ENCODE data around the gene PLIN5. TPM values are rescaled to one million over a fixed set of nuclear protein-coding genes. Genes with fewer than 3 reads are reported as not detected.

The PLIN5 gene
- total and polyA plus RNA-seq, 2 of the 8 experiments (the other 6 are each of a cell fraction or from before 2014, with no cell fraction given), result 2.0 to 2.5 TPM

- Histone ChIP-seq H3K79me2 (ENCODE audit: control insufficient read depth in 1 of 2, insufficient read depth in 2 of 2, low read length in 2 of 2) (peaks cover 0 to 16% of the 10 kb centered on the region in 2 experiments; a peak in 1 of 4 replicates), H3K27me3 (replicated peaks in 1 of 4; ENCODE audit: control insufficient read depth in 3 of 4, extremely low read depth in 1 of 4, insufficient read depth in 3 of 4, low read length in 3 of 4) (peaks cover 0 to 6% (median 5%) of the 10 kb centered on the region in 4 experiments; a peak in 4 of 7 replicates), H4K20me1 (replicated peaks in 1 of 2; ENCODE audit: control insufficient read depth in 1 of 2, insufficient read depth in 2 of 2, low read length in 2 of 2) (peaks cover 7 to 22% of the 10 kb centered on the region in 2 experiments), H3K23ac (ENCODE audit: insufficient read length) (no peak overlapping the region), H3K14ac (ENCODE audit: insufficient read length) (no peak overlapping the region), H3K23me2 (ENCODE audit: low read depth, low read length) (peaks cover 5% of the 10 kb centered on the region; the same call in 1 of the 2 replicates), H3K9me3 (ENCODE audit: insufficient read depth in 2 of 2, low read depth in 1 of 2, low read length in 1 of 2) (no peaks in the 10 kb centered on the region), H3K79me1 (ENCODE audit: low read depth, low read length) (peaks cover 6% of the 10 kb centered on the region; the same call in 1 of the 2 replicates), H2AFZ (ENCODE audit: low read length) (no peak overlapping the region), H3K4me3 (ENCODE audit: extremely low read depth in 1 of 4, insufficient read depth in 2 of 4, low read depth in 3 of 4, low read length in 4 of 4) (no peak overlapping the region), H3K56ac (replicated peaks; ENCODE audit: insufficient read length, low read depth, low read length) (no peak overlapping the region), H3K9ac (replicated peaks in 1 of 4; ENCODE audit: extremely low read depth in 1 of 4, low read depth in 3 of 4, low read length in 3 of 4) (no peak overlapping the region; a peak in 1 of 7 replicates), H2BK12ac (ENCODE audit: low read depth, low read length) (no peak overlapping the region), H2BK5ac (ENCODE audit: low read depth, low read length) (no peak overlapping the region), H4K5ac (ENCODE audit: insufficient read length, low read depth, low read length) (no peak overlapping the region), H3K4me1 (replicated peaks in 1 of 4; ENCODE audit: control insufficient read depth in 3 of 4, insufficient read depth in 4 of 4, low read length in 3 of 4) (peaks cover 3 to 16% (median 12%) of the 10 kb centered on the region in 4 experiments), H3K27ac (ENCODE audit: low read depth, low read length) (no peak overlapping the region), H2BK120ac (replicated peaks; ENCODE audit: low read depth, low read length) (no peak overlapping the region), H2BK15ac (ENCODE audit: low read length) (0 out of 2 replicates have a peak overlapping the region, but pooled peaks have one; percentile 10), H3K36me3 (ENCODE audit: control insufficient read depth in 2 of 4, insufficient read depth in 4 of 4, low read length in 3 of 4) (no peaks in the 10 kb centered on the region; a peak in 1 of 8 replicates), H3K4ac (replicated peaks; ENCODE audit: insufficient read length, low read depth, low read length) (no peak overlapping the region), H3K4me2 (ENCODE audit: insufficient read depth in 1 of 2, low read depth in 2 of 2, low read length in 2 of 2) (no peak overlapping the region; a peak in 1 of 4 replicates), H4K91ac (replicated peaks; ENCODE audit: insufficient read length, low read length) (no peak overlapping the region), H4K8ac (ENCODE audit: extremely low read depth, insufficient read depth, low read length) (no peak overlapping the region), H2AK5ac (ENCODE audit: low read depth, low read length) (0 out of 2 replicates have a peak overlapping the region, but pooled peaks have one; percentile 9), H3K18ac (ENCODE audit: extremely low read depth, low read length) (no peak overlapping the region), H2BK20ac (ENCODE audit: low read length) (0 out of 2 replicates have a peak overlapping the region, but pooled peaks have one; percentile 32)
- DNase-seq (ENCODE audit: low read depth in 1 of 2, low spot score in 2 of 2) (no peak), FAIRE-seq (no peak)
- WGBS, 2 experiments (ENCODE audit: extremely low coverage in 1 of 2, insufficient coverage in 1 of 2, insufficient read length in 1 of 2, insufficient replicate concordance in 2 of 2, low coverage in 1 of 2, low lambda C conversion rate in 2 of 2, missing lambda C conversion rate in 1 of 2), result 90% methylated on average over 7 of the region's 8 CpGs; no CpG with 5 or more reads in 1 of the 2 experiments
- CTCF ChIA-PET (ENCODE audit: partially characterized antibody), result interaction anchor here (0.9 to 7.0 kb wide), 15 partner anchors 10 to 77 kb away, joined by 3 to 83 read pairs (median 6); no protein-coding TSS in a partner anchor
- TF ChIP-seq PHF8 (conservative IDR thresholded peaks at IDR 0.05; ENCODE audit: low read depth, low read length), result no peak
- no peak for TF ChIP-seq TCF12 (IDR thresholded peaks at IDR 0.05; ENCODE audit: low read depth, low read length)
- TF ChIP-seq ASH2L (IDR thresholded peaks at IDR 0.05; ENCODE audit: low read length), result no peak
- no peak for TF ChIP-seq TBP (IDR thresholded peaks at IDR 0.05; ENCODE audit: low read depth, low read length)
- no peak for TF ChIP-seq CBX8 (IDR thresholded peaks at IDR 0.05; ENCODE audit: borderline replicate concordance, low read depth, low read length)
- TF ChIP-seq BACH1 (IDR thresholded peaks at IDR 0.05; ENCODE audit: low read length), result no peak
- no peak for TF ChIP-seq EP300 (IDR thresholded peaks at IDR 0.05; ENCODE audit: borderline replicate concordance in 1 of 2, low read depth in 2 of 2, low read length in 2 of 2)
- TF ChIP-seq CREB1 (IDR thresholded peaks at IDR 0.05), result no peak
- no peak for TF ChIP-seq SUZ12 (IDR thresholded peaks at IDR 0.05; ENCODE audit: low read length)
- TF ChIP-seq JUND (IDR thresholded peaks at IDR 0.05; ENCODE audit: low read length), result no peak
- TF ChIP-seq ATF3 (IDR thresholded peaks at IDR 0.05; ENCODE audit: insufficient read depth, low read depth, low read length), result no peak
- no peak for TF ChIP-seq SIN3A (conservative IDR thresholded peaks at IDR 0.05 in 1 of 2, IDR thresholded peaks at IDR 0.05 in 1 of 2; ENCODE audit: low read depth in 1 of 2, low read length in 2 of 2)
- POLR2A ChIA-PET (ENCODE audit: partially characterized antibody), result interaction anchor here (0.5 kb wide), 1 partner anchor 242 kb away, joined by 3 read pairs; no protein-coding TSS in a partner anchor
Observed at GRCh38 chr19:4579389-4579788, 44.4 kb upstream of the PLIN5 start.
